Measurements from ENCODE around the gene PPP4R3B.
"Not testable (repeated sequence)": the region's sequence is repeated elsewhere in the genome, so short reads cannot be mapped to it uniquely, and the experiment has no call there.

PPP4R3B gene

GRCh38 chr2:55595536-55595935, 21.9 kb downstream of the PPP4R3B start:
- no peak for DNase-seq

GRCh38 chr2:55592130-55592529, 25.3 kb downstream of the PPP4R3B start:
- no peak for DNase-seq

GRCh38 chr2:55590810-55591440, 26.5 kb downstream of the PPP4R3B start:
- DNase-seq = no peak

- DNase-seq = no peak
These were observed 31.9 kb downstream of the PPP4R3B start for GRCh38 chr2:55585451-55586080.

GRCh38 chr2:55581874-55582547, 35.4 kb downstream of the PPP4R3B start:
- no peak for DNase-seq

- no peak for DNase-seq
These were observed 36.0 kb downstream of the PPP4R3B start for GRCh38 chr2:55581435-55581834.

- not testable (repeated sequence) for DNase-seq
These were observed 48.4 kb downstream of the PPP4R3B start for GRCh38 chr2:55569002-55569401.

GRCh38 chr2:55567298-55567697, 50.1 kb downstream of the PPP4R3B start:
- DNase-seq = no peak

GRCh38 chr2:55565613-55566012, 51.8 kb downstream of the PPP4R3B start:
- DNase-seq = no peak

GRCh38 chr2:55560855-55561254, 56.6 kb downstream of the PPP4R3B start:
- no peak for DNase-seq

- DNase-seq = no peak
These were observed 60.6 kb downstream of the PPP4R3B start for GRCh38 chr2:55556809-55557208.

GRCh38 chr2:55555977-55556376, 61.4 kb downstream of the PPP4R3B start:
- no peak for DNase-seq

GRCh38 chr2:55553321-55553720, 64.1 kb downstream of the PPP4R3B start:
- no peak for DNase-seq

- no peak for DNase-seq
These were observed 66.9 kb downstream of the PPP4R3B start for GRCh38 chr2:55550368-55551102.

GRCh38 chr2:55547679-55548078, 69.7 kb downstream of the PPP4R3B start:
- DNase-seq = not testable (repeated sequence)

- no peak for DNase-seq
These were observed 70.4 kb downstream of the PPP4R3B start for GRCh38 chr2:55547001-55547400.

GRCh38 chr2:55530539-55531081, 86.8 kb downstream of the PPP4R3B start:
- DNase-seq = no peak

GRCh38 chr2:55526174-55526573, 91.2 kb downstream of the PPP4R3B start:
- no peak for DNase-seq

- no peak for DNase-seq
These were observed 92.5 kb downstream of the PPP4R3B start for GRCh38 chr2:55524884-55525437.

- no peak for DNase-seq
These were observed 97.2 kb downstream of the PPP4R3B start for GRCh38 chr2:55519938-55520885.

GRCh38 chr2:55518841-55519165, 98.6 kb downstream of the PPP4R3B start:
- no peak for DNase-seq

Data from NCI-H510A (cell line).